ENCODE data around the gene GGA1.

- TF ChIP-seq CTCF (IDR thresholded peaks at IDR 0.05; ENCODE audit: low read length) (no peak), EZH2 (IDR thresholded peaks at IDR 0.05; ENCODE audit: borderline replicate concordance, low read length) (no peak)
Measured at GRCh38 chr22:37664249-37665101, 55.8 kb downstream of the GGA1 start.

Data from OCI-LY1 (cell line).